GM12892 (cell line): Measurements from ENCODE around the gene KCNQ5.

Source experiments
- DNase-seq: peaks from one replicate; pipeline ENCODE4 v3.0.0; 2011; ENCODE audit not compliant: insufficient read length
- FAIRE-seq: peaks from 2 replicates; lab custom pipeline; 2011; peaks lifted over from hg19 to GRCh38; lab: Jason Lieb, UNC
- POLR2A ChIP-seq: IDR thresholded peaks from 2 replicates; pipeline ENCODE4 v1.6.1; 2011; ENCODE audit warnings: low read depth, low read length, control low read depth
- POLR2AphosphoS5 ChIP-seq: IDR thresholded peaks from 2 replicates; pipeline ENCODE4 v1.6.1; 2011; ENCODE audit warnings: low read depth, low read length, control low read depth
- TAF1 ChIP-seq: IDR thresholded peaks from 2 replicates; pipeline ENCODE4 v1.6.1; 2011; ENCODE audit warnings: low read depth, mild to moderate bottlenecking, control low read depth, low read length, borderline replicate concordance

KCNQ5 gene

GRCh38 chr6:72724545-72724944, 102.7 kb downstream of the KCNQ5 start:
- peak; percentile 14 for FAIRE-seq
- TF ChIP-seq TAF1 (no peak), POLR2AphosphoS5 (no peak), POLR2A (no peak)

DNA sequence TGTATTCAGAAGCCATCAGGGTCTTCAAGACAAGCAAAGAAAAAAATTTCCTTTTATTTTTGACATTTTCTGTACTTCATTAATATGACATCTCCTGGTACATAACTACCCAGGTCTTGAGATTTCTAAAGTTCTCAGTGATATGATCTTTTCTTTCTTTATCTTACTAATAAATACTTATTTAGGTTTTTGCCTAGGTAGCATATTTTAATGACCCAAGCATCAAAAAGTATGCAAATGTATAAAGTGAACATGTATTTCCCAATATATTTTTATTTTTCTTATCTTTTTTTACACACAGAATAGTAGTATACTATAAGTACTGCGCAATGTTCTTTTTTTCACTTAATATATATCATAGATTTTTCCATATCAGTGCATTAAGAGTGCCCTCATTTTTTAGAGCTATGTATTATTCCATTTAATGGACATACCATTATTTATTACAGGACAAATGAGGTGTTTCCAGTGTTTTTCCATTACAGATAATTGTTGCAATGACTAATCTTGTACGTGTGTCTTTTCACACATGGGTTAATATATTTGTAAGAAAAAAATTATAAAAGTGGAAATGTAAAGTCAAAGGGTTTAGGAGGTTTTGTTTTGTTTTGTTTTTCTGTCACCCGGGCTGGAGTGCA, 107.0 kb downstream of the KCNQ5 start:
- FAIRE-seq: no peak
- no peak for DNase-seq
- TF ChIP-seq TAF1 (no peak), POLR2A (no peak), POLR2AphosphoS5 (no peak)

More at GRCh38 chr6:72724545-72724944, 102.7 kb downstream of the KCNQ5 start:
- no peak for DNase-seq

- no peak for DNase-seq
- no peak for TF ChIP-seq POLR2A
- no peak for TF ChIP-seq TAF1
- TF ChIP-seq POLR2AphosphoS5: no peak
- no peak for FAIRE-seq
Observed at GRCh38 chr6:72733045-72733444, 111.2 kb downstream of the KCNQ5 start.

DNA sequence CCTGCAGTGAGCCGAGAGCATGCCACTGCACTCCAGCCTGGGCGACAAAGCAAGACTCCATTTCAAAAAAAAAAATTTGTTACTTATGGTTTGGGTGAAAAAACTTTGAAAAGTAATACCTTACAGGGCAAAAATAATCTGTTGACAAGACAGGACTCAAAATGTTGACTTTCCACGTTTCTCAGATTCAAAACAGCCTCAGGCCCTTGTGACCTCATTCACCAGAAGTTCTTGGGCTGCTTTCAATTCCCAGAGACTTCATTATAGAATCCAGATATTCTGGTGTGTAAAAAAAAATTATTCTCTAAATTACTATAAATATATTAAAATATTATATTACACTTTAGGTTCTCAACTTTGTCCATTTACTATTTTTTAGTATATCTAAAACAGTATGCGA, 116.2 kb downstream of the KCNQ5 start:
- no peak for TF ChIP-seq TAF1
- TF ChIP-seq POLR2AphosphoS5: no peak
- no peak for TF ChIP-seq POLR2A
- no peak for DNase-seq
- FAIRE-seq: no peak

DNA sequence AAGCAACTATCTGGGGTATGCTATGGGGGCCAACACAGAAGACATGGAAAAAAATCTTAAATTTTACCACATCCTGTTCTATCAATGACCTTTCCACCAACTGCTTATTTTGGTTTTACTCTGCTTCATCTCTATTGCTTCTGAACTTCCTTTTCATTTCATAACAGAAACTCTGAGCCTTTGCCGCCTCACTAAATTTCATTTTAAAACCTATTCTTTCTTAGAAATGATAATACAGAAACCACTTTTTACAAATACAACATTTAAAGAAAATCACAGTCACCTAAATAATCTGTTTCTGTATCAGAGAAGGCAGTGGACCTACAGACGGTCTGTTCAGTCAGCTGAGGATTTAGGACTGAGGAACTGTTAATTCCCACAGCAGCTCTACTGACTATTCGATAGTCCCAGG, 117.5 kb downstream of the KCNQ5 start:
- TF ChIP-seq POLR2AphosphoS5 (no peak), TAF1 (no peak), POLR2A (no peak)
- DNase-seq (no peak), FAIRE-seq (peak; percentile 9)

DNA sequence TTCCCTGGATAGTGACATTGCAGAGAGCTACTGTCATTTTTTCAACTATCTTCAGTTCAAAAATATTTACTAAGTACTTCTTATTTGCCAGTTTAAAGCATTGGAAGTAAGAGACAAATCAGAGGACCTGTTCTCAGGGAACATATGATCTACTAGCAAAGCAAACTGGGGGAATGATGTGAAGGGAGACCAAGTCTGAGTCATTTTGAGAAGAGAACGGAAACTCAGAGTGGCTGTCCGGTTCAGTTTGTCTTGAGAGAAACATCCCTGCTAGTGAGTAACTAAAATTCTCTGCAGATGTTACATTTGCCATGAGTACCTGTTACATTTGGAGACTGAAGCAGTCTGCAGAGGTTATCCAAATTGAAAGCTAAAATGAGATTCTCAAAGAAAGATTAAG, 118.3 kb downstream of the KCNQ5 start:
- FAIRE-seq (peak; percentile 94), DNase-seq (no peak)
- no peak for TF ChIP-seq TAF1
- no peak for TF ChIP-seq POLR2AphosphoS5
- no peak for TF ChIP-seq POLR2A

DNA sequence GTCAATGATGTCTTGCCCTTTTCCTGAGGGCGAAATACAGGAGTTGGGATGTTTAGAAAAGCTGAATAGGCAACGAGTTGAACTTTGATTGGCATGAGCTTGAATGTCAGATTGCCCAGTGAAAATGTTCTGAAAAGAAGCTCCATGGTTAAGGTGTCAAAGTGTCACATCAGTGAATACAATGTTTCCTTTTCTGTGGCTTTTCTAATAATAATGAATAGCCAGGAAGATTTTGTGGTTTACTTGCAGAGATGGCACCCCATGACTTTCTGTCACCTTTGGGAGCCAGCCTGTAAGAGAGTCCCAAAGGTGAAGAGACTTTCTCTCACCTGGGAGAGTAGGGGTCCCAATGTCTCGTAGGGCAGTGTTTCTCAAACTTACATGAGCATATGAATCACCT, 119.2 kb downstream of the KCNQ5 start:
- no peak for TF ChIP-seq TAF1
- TF ChIP-seq POLR2AphosphoS5: no peak
- no peak for TF ChIP-seq POLR2A
- FAIRE-seq: peak; percentile 5
- DNase-seq: no peak

DNA sequence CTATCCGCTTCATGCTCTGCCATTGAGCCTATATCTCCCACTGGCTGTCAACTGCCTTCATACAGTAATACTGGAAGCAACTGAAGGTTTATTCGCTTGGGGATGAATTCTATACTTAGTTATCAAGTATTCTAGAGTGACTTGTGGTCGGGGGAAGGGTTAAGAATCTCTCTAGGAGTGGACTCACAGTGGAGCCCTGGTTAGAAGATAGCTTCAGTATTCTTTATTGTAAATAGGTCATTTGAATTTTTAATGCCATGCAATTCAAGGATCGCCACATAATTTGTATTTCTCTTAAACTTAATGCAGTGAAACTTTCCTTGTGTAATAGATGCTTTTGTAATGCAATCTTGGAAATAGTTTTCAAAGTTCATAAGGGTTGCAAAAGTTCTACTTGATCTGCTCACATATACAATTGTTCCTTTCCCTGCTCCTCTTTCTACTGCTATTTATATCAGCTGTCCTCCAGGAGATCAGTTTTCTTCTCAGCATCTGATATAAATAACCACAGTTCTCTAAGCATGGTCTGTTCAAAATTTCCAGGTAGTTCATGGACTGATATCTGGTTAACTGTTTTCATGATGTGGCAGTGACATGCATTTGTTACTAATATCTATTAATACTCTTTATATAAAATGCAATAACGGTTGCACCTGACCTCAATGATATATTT, 120.3 kb downstream of the KCNQ5 start:
- FAIRE-seq: peak; percentile 27
- DNase-seq: no peak
- TF ChIP-seq TAF1: no peak

DNA sequence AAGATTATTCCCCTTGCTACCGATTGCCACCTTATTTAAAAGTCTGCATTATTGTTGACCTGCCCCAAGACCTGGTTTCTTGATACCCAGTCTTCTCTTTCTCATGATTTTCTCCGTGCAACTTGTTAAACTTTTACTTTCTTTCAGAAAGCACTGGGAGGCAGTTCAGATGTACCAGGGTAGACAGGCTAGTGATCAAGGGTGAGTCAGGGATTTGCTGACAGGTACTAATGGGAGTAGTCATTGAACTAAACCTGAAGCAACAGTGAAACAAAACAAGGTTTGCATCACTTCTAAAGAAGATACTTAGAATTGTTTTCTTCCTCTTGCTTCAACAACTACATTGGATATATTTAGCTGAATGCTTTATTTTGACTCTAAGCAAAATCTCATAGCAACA, 124.4 kb downstream of the KCNQ5 start:
- no peak for FAIRE-seq
- no peak for DNase-seq
- TF ChIP-seq POLR2AphosphoS5: no peak
- no peak for TF ChIP-seq POLR2A
- TF ChIP-seq TAF1: no peak

DNA sequence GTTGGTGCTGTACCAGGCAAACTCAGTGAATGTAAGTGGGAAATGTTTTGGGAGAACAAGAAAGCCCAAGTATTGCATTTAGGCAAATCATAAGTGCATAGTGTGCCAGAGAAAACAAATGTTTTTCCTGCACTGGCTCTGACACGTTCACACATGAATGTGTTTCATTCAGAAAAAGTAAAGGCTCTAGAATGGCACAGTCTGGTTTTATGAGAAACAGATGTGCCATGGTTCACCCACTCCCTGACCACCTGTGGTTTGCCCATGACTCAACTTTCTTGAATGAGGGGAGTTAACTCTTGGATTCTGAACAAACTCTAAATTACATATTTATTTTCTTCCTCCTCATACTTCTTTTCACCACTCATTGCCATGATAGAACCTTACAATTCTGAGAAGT, 126.9 kb downstream of the KCNQ5 start:
- FAIRE-seq (no peak), DNase-seq (no peak)
- TF ChIP-seq POLR2AphosphoS5 (no peak), TAF1 (no peak), POLR2A (no peak)

DNA sequence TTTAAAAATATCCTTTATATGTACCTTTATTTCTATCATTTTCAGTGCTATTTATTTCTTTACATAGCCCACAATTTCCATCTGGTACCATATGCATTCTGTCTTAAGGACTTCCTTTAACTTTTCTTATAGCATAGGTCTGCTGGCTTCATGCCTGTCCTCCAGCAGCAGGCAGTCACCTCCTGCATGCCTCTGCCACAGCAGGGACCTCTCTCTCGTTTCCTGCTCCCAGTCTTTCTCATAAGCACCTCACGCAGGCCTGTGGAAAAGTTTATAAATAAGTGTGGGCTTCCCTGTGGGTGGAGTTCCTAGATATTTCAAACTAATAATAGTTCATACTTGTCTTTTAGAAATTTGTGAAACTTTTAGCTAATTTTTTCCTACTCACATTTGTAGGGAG, 133.9 kb downstream of the KCNQ5 start:
- DNase-seq (no peak), FAIRE-seq (no peak)
- no peak for TF ChIP-seq POLR2AphosphoS5
- no peak for TF ChIP-seq TAF1
- no peak for TF ChIP-seq POLR2A

DNA sequence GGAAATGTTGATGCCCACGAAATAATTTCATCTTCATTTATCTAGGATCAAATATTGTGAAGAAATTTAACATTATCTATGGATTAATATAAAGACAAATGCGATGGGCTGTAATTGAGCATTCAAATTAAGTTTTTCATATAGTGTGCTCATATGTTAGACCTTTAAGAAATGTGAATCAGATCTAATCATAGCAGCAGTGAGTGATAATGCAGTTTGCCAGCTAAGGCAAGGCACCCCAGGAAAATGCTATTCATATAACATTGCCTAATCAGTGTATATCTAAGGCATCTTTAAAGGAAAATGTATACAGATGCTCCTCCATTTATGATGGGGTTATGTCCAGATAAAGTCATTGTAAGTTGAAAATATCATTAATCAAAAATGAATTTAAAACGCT, 135.2 kb downstream of the KCNQ5 start:
- no peak for DNase-seq
- FAIRE-seq: no peak
- no peak for TF ChIP-seq POLR2AphosphoS5
- TF ChIP-seq POLR2A: no peak
- no peak for TF ChIP-seq TAF1

DNA sequence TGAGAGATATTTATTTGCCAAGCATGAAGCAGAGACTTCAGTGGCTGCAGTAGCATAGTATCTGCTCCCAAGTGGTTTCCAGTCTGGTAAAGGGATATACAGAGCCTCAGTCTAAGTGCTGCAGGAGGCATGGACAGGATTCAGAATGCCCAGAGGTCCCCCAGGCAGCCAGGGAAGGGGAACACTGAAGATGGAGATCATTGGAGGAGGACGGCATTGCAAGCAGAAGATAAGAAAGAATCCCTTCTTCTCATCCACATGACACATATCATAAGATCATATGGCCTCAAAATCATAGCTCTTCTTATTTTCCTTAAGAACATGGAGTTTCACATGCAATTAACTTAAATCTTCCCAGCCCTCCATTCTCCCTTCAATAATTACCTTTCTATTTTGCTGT, 136.1 kb downstream of the KCNQ5 start:
- FAIRE-seq (no peak), DNase-seq (no peak)
- TF ChIP-seq POLR2AphosphoS5 (no peak), POLR2A (no peak), TAF1 (no peak)

DNA sequence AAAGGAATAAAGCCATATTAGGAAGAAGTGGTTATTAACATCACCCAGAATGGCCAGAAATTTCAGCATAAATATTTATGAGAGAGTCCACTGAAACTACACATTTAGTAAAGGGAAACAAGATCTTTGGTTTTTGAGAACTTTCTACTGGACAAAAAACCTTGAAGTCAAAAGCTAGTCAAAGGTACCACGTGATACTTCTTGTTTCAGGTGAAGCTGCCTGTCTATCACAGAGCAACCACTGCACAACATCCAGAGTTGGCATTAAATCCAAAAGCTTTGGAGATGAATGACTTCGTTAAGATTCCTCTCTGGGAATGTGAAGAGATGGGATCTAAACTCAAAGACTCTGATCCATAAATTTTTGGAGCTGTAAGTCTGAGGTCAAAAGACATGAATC, 137.0 kb downstream of the KCNQ5 start:
- DNase-seq: no peak
- no peak for FAIRE-seq
- no peak for TF ChIP-seq POLR2A
- no peak for TF ChIP-seq TAF1
- no peak for TF ChIP-seq POLR2AphosphoS5
